LNCAP (cell line): ENCODE results near the gene HOXA6.

Experiments used
- CTCF ChIP-seq: fragments of 450-650 bp; IDR thresholded peaks from 2 replicates; pipeline ENCODE4 v1.5.1; 2017; ENCODE audit warnings: mild to moderate bottlenecking

The HOXA6 gene

GRCh38 chr7:27116962-27117886, 30.4 kb downstream of the HOXA6 start:
- TF ChIP-seq CTCF: no peak

GRCh38 chr7:27116031-27116961, 31.3 kb downstream of the HOXA6 start:
- TF ChIP-seq CTCF: no peak

- no peak for TF ChIP-seq CTCF
These were observed 32.1 kb downstream of the HOXA6 start for GRCh38 chr7:27115221-27116026.

- TF ChIP-seq CTCF: no peak
These were observed 32.7 kb downstream of the HOXA6 start for GRCh38 chr7:27114881-27115220.

GRCh38 chr7:27113991-27114769, 33.4 kb downstream of the HOXA6 start:
- no peak for TF ChIP-seq CTCF

- TF ChIP-seq CTCF: no peak
These were observed 34.3 kb downstream of the HOXA6 start for GRCh38 chr7:27112955-27113949.
